Natural killer cell (primary cell): ENCODE measurements around the gene ADGRL4. TPM values are rescaled to one million over a fixed set of nuclear protein-coding genes. Genes with fewer than 3 reads are reported as not detected.

Experiments used
- ATAC-seq, 3 donors: fragments of 150-1000 bp in 2 of 3; fragments of 200-7000 bp in 1 of 3; cut with Tn5 transposase; 1 replicate in 1 of 3; 2 replicates in 2 of 3; pipeline ENCODE4 v1.10.0; 2021; ENCODE audit warnings: mild to moderate bottlenecking in 2 of 3, moderate library complexity in 2 of 3
- DNase-seq, 2 donors: peaks; one replicate each; pipeline versions ENCODE4 v3.0.0 to v3.0.0-alpha.2; 2013 to 2021; ENCODE audit warnings: mixed read lengths in 1 of 2
- H3K27ac ChIP-seq: one replicate; pipeline ENCODE4 v1.5.1; 2013; ENCODE audit warnings: mild to moderate bottlenecking, low read length
- H3K27me3 ChIP-seq: one replicate; pipeline ENCODE4 v1.6.1; 2013; ENCODE audit warnings: low read length; ENCODE audit not compliant: control insufficient read depth, insufficient read depth
- H3K36me3 ChIP-seq: one replicate; pipeline ENCODE4 v1.6.1; 2013; ENCODE audit warnings: low read length; ENCODE audit not compliant: control insufficient read depth, insufficient read depth
- H3K4me1 ChIP-seq: one replicate; pipeline ENCODE4 v1.6.1; 2013; ENCODE audit warnings: low read length; ENCODE audit not compliant: control insufficient read depth, insufficient read depth
- H3K4me3 ChIP-seq: one replicate; pipeline ENCODE4 v1.5.1; 2013; ENCODE audit warnings: low read length
- H3K9me3 ChIP-seq: one replicate; pipeline ENCODE4 v1.6.1; 2013; ENCODE audit warnings: low read length; ENCODE audit not compliant: control insufficient read depth, insufficient read depth
- H3K27ac Mint-ChIP-seq, 2 donors: one replicate each; pipeline ENCODE4 v1.8.0; 2022; ENCODE audit warnings: mild to moderate bottlenecking in 2 of 2, mixed read lengths in 2 of 2, moderate library complexity in 1 of 2
- H3K27me3 Mint-ChIP-seq, 2 donors: one replicate each; pipeline ENCODE4 v1.8.0; 2022; ENCODE audit warnings: low read depth in 2 of 2, mixed read lengths in 2 of 2
- H3K36me3 Mint-ChIP-seq: one replicate; pipeline ENCODE4 v1.8.0; 2022; ENCODE audit warnings: mixed read lengths
- H3K4me1 Mint-ChIP-seq, 2 donors: one replicate each; pipeline ENCODE4 v1.8.0; 2022; ENCODE audit warnings: mixed read lengths in 2 of 2
- H3K4me3 Mint-ChIP-seq: one replicate; pipeline ENCODE4 v1.8.0; 2022; ENCODE audit warnings: mild to moderate bottlenecking, moderate library complexity, mixed read lengths
- H3K9me3 Mint-ChIP-seq, 2 donors: one replicate each; pipeline ENCODE4 v1.8.0; 2022; ENCODE audit warnings: mixed read lengths in 2 of 2
- WGBS: methylation state at CpG from one replicate; pipeline ENCODE4 v1.1.7; 2013; ENCODE audit warnings: missing lambda C conversion rate; ENCODE audit not compliant: insufficient coverage; 5-methylcytosine and 5-hydroxymethylcytosine counted together
- intact Hi-C: fragments of 100-400 bp; cut with micrococcal nuclease; formaldehyde crosslinking; loops from one replicate; pipeline ENCODE4 v1.14.2; 2022
- total RNA-seq, 4 donors: library from RNA; stranded (reverse); fragments of 120-200 nt in 1 of 4; gene quantifications; one replicate each; pipeline versions ENCODE4 v1.2.3 to v1.2.4, GENCODE V29; 2013 to 2022
- TF ChIP-seq, protein P1 (sequence below): fragments of 200-600 bp; IDR thresholded peaks from one replicate; pipeline ENCODE4 v1.8.0; 2022; ENCODE audit warnings: antibody characterized with exemption

The ADGRL4 gene
- total RNA-seq, 3 donors from 2014 or later (not counting 1 experiment from before 2014, with no cell fraction given): not detected

DNA sequence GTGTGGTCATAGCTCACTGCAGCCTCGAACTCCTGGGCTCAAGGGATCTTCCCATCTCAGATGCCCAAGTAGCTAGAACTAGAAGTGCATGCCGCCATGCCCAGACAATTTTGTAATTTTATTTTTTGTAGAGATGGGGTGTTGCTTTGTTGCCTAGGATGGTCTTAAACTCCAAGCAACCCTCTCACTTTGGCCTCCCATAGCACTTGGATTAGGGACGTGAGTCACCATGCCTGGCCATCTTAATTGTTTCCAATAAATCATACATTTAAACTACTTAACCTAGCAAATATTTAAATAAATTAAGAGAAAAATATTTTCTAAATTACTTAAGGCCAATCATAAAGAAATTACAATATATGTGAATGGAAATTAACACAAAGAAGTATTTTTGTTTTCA is 35.1 kb upstream of the ADGRL4 start:
- no peaks in the 10 kb centered on the region for H3K4me1 ChIP-seq
- H3K4me3 ChIP-seq: no peak overlapping the region
- Mint-ChIP-seq H3K4me3 (no peak overlapping the region), H3K27ac (no peak overlapping the region), H3K27me3 (no peaks in the 10 kb centered on the region), H3K36me3 (no peaks in the 10 kb centered on the region), H3K4me1 (peaks cover 6% of the 10 kb centered on the region in 2 donors), H3K9me3 (peaks cover 13 to 14% of the 10 kb centered on the region in 2 donors)
- no peak for DNase-seq
- H3K9me3 ChIP-seq: peaks cover 8% of the 10 kb centered on the region
- no peak for ATAC-seq
- intact Hi-C loops: no loop called here
- no peak overlapping the region for H3K27ac ChIP-seq
- H3K27me3 ChIP-seq: no peaks in the 10 kb centered on the region
- TF ChIP-seq, protein P1, sequence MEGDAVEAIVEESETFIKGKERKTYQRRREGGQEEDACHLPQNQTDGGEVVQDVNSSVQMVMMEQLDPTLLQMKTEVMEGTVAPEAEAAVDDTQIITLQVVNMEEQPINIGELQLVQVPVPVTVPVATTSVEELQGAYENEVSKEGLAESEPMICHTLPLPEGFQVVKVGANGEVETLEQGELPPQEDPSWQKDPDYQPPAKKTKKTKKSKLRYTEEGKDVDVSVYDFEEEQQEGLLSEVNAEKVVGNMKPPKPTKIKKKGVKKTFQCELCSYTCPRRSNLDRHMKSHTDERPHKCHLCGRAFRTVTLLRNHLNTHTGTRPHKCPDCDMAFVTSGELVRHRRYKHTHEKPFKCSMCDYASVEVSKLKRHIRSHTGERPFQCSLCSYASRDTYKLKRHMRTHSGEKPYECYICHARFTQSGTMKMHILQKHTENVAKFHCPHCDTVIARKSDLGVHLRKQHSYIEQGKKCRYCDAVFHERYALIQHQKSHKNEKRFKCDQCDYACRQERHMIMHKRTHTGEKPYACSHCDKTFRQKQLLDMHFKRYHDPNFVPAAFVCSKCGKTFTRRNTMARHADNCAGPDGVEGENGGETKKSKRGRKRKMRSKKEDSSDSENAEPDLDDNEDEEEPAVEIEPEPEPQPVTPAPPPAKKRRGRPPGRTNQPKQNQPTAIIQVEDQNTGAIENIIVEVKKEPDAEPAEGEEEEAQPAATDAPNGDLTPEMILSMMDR: no peak
- 73% methylated on average over 1 of the region's 3 CpGs for WGBS
- H3K36me3 ChIP-seq: no peaks in the 10 kb centered on the region

DNA sequence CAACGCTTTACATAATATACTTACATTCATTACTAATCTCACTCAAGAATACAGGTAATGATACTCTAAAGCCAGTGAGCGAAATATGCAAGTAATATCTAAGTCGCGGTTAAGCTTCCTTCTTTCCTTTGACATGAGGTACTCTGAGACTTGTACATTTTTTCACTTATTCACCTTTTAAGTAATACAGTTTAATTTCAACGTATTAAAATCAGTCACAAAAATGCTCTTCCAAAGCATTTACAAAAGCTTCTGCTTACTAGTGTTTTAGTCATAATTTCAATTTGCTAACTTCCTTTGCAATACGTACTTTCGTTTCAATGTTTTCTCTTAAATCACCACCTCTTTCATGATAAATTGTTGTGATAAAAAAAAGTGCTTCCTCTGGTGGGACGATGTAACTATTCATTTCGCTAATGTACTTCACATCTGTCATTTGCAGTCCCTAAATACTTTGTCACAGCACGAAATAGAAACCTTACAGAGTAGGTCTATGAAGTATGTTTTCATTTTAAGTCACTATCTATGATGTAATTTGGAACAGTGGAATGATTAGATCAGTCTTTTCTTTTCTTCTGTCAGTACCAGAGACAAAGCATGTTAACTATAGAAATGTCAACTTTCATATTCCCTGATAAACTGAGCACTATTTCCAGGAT is 34.0 kb upstream of the ADGRL4 start:
- ATAC-seq: no peak
- WGBS: 17% methylated on average over 7 of the region's 10 CpGs

DNA sequence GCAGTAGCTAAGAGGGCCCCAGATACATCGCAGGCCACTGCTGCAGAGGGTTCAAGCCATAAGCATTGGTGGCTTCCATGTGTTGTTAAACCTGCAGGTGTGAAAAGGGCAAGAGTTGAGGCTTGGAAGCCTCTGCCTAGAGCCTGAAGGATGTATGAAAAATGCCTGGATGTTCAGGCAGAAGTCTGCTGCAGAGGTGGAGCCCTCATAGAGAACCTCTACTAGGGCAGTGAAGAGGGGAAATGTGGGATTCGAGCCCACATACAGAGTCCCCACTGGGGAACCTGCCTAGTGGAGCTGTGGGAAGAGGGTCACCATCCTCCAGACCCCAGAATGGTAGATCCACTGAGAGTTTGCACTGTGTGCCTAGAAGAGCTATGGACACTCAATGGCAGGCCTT is 30.6 kb upstream of the ADGRL4 start:
- DNase-seq (no peak), ATAC-seq (peak in 1 of 3 donors; percentile 17)
- Histone ChIP-seq H3K27me3 (no peaks in the 10 kb centered on the region), H3K27ac (no peak overlapping the region), H3K4me3 (no peak overlapping the region), H3K36me3 (no peaks in the 10 kb centered on the region), H3K4me1 (no peaks in the 10 kb centered on the region), H3K9me3 (peaks cover 9% of the 10 kb centered on the region)
- Mint-ChIP-seq H3K27me3 (no peaks in the 10 kb centered on the region), H3K4me1 (peaks cover 6% of the 10 kb centered on the region in 2 donors), H3K27ac (no peak overlapping the region), H3K9me3 (peaks cover 10 to 15% of the 10 kb centered on the region in 2 donors), H3K36me3 (no peaks in the 10 kb centered on the region), H3K4me3 (no peak overlapping the region)
- WGBS: 75% methylated on average over 2 of the region's 2 CpGs
- intact Hi-C loops: no loop called here
- TF ChIP-seq, protein P1: no peak

More for the DNA sequence above, 34.0 kb upstream of the ADGRL4 start:
- intact Hi-C loops: no loop called here
- Mint-ChIP-seq H3K4me3 (peak overlapping the region; percentile 68), H3K27ac (no peak overlapping the region), H3K36me3 (no peaks in the 10 kb centered on the region), H3K4me1 (peaks cover 6% of the 10 kb centered on the region in 2 donors), H3K27me3 (no peaks in the 10 kb centered on the region), H3K9me3 (peaks cover 13 to 20% of the 10 kb centered on the region in 2 donors)
- no peaks in the 10 kb centered on the region for H3K36me3 ChIP-seq
- H3K27ac ChIP-seq: no peak overlapping the region
- H3K4me1 ChIP-seq: no peaks in the 10 kb centered on the region
- TF ChIP-seq, protein P1: no peak
- peak overlapping the region; percentile 3 for H3K4me3 ChIP-seq
- peaks cover 9% of the 10 kb centered on the region for H3K9me3 ChIP-seq
- no peaks in the 10 kb centered on the region for H3K27me3 ChIP-seq
- no peak for DNase-seq

GRCh38 chr1:79012500-79012899 is 6.0 kb upstream of the ADGRL4 start:
- intact Hi-C loops: no loop called here

More at GRCh38 chr1:79012500-79012899, 6.0 kb upstream of the ADGRL4 start:
- Mint-ChIP-seq H3K4me3 (no peak overlapping the region), H3K4me1 (no peaks in the 10 kb centered on the region), H3K36me3 (no peaks in the 10 kb centered on the region), H3K9me3 (peaks cover 6 to 15% of the 10 kb centered on the region in 2 donors), H3K27ac (no peak overlapping the region), H3K27me3 (no peaks in the 10 kb centered on the region)
- Histone ChIP-seq H3K27me3 (no peaks in the 10 kb centered on the region), H3K4me1 (no peaks in the 10 kb centered on the region), H3K36me3 (no peaks in the 10 kb centered on the region), H3K9me3 (no peaks in the 10 kb centered on the region), H3K4me3 (no peak overlapping the region), H3K27ac (no peak overlapping the region)
- DNase-seq (no peak), ATAC-seq (no peak)
- TF ChIP-seq, protein P1: no peak
- WGBS: 75% methylated on average over 1 of the region's 2 CpGs
